GM21423 (cell line): ENCODE results near the gene RNF32.
"Not testable (repeated sequence)": the region's sequence is repeated elsewhere in the genome, so short reads cannot be mapped to it uniquely, and the experiment has no call there.

Experiments
- ATAC-seq: cut with Tn5 transposase; IDR thresholded peaks from one replicate; pipeline ENCODE4 v1.9.1; 2021; ENCODE audit warnings: mild to moderate bottlenecking, moderate library complexity; ENCODE audit not compliant: unreplicated experiment

Gene RNF32

DNA sequence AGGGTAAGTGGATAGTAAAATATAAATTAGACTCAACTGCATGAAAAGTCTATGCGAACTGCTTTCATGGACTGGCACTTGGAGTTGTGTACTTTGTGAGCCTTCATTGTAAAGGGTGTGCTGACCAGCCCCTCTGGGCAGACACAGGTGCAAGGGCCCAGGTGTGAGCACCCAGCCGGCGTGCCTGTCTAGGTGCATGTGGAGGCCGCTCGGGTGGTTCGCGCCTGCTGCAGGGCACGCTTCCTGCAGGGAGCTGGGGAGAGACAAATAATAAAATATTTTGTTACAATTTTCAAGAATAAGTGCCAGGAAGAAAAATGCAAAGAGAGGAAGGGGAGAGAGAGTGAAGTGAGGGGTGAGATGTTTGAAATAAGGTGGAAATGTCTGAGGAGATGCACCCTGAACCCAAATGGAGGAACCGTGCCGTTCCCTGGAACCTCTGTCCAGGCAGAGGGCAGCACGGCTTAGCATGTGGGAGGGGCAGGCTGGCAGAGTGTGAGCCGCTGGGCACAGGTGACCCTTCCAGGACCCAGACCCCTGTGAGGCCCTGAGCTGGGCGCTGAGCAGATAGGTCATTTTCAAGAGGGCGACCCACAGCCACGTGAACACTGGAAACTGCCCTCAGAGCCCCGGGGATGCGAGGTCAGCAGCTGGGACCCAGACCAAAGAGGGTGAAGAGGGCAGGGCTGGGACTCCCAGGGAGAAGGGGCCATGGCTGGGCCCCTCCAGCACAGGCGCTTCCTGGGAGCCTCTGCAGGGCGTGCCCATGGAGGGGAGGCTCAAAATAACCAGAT lies 28.7 kb downstream of the RNF32 start:
- no peak for ATAC-seq

DNA sequence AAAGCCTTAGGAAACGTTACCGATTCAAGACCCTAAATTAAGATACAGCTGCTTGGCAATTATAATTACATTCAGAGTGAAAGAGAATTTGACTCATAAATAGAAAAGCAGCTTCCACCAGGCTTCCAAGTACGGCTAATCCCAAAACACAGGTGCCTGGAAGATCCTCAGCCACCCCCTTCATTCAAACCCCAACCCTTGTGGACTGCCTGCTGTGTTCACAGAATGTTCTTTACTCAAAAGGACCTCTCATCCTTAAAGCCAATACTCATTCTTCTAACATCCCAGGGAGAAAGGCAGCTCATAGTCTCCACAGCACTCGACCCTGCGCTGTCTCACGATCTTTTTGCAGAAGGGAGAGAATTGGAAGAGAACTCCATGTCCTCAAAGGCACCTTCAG lies 32.9 kb downstream of the RNF32 start:
- ATAC-seq = no peak

DNA sequence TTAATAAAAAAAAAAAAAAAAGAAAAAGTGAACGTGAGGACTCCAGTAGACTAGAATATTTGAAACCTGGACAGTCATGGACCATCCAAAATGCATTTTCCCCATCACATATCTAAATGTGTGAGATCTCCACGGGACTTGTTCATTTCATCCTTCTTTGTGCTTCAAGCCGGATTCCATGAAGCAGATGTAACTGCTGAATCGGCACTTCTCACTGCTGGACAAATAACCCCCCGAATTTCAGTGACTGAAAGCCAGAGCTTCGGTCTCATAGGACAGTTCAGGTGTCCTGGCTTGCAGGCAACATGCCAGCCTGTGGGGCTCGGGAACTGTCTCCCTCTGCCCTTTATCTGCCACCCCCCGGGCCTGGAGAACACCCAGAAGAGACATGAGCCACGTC lies 33.3 kb downstream of the RNF32 start:
- no peak for ATAC-seq

DNA sequence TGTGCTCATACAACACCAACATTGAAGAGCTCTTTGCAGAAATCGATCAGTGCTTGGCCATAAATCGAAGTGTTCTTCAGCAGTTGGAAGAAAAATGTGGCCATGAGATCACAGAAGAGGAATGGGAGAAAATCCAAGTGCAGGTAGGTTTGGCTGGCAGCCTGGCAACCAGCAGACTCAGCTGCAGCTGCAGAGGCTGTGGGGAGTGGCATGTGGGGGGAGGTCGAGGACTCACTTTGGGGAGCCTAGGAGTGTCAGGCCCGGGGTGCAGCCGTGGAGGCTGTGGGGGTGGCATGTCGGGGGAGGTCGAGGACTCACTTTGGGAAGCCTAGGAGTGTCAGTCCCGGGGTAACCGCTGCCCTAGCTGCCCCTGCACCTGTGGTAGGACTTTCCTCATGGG lies 35.1 kb downstream of the RNF32 start:
- ATAC-seq = no peak

DNA sequence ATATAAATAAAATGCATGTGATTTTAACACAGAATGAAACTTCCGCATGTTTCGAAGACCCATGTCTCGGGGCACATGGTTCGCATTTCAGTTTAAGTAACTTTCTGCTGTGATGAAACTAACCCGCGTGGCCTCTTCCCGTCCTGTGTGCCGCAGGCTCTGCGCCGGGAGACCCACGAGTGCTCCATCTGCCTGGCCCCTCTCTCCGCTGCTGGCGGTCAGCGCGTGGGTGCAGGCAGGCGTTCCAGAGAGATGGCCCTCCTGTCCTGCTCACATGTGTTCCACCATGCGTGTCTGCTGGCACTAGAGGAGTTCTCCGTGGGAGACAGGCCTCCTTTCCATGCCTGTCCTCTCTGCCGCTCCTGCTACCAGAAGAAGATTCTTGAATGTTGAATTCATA lies 35.7 kb downstream of the RNF32 start:
- ATAC-seq = no peak

DNA sequence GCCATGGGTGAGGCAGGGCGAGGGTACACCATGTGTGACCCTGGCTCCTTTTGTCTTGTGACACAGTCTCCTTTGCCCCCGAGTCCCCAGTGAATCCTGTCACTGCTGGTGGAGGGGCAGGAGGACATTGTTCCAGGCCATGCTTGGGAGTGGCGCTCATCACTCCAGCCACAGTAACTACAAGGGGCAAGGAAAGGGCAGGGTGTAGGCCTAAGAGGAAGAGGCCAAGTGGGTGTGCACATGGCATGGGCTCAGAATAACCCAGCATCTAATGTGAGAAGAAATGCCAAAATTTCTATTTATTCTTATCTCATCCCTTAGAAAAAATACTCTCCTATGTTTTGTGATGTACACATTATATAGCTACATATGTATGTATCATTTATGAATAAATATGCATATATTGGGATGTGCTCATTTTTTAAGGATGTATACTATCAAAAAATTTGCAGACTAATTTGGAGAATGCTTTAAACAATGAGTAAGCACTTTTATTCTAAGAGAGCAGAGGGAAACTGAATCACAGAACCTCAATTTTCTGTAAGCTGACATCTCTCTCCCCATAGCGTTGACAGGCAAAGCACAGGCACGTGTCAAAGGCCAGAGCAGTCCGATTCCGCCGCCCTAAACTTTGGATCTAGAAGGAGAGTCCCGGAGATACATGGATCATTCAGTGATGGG lies 36.9 kb downstream of the RNF32 start:
- no peak for ATAC-seq

DNA sequence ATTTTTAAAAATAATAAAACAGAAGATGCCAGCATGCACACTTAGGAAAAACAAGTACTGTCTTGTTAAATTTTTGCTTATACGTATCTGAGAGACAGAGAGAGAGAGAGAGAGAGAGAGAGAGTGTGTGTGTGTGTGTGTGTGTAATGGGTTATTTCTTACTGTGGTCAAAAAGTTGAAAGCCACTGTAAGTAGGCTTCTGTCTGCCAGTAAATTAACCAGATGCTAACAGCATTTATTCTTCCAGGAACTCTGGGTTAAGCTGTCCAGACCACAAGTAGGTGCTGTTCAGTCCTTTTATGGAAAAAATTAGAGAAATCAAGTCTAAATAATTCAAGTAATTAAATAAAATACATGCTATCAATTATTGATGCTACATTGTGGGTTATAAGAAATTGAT lies 39.7 kb downstream of the RNF32 start:
- no peak for ATAC-seq

DNA sequence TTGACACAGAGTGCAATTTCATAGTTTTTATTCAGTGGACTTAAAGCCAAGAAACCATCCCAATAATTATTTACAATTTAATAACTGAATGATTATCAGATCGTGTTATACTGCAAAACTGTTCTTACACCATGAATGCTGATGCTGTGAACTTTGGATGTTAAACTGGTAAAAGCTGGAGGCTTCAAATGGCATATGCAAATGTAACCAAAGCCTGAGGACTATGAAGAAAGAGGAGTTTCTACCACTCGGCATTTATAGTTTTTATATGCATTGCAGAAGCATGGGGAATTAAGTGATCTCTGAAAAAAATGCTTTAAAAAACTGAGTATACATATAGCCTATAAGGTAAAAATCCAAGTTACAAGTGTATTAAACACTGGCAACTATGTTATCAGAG lies 42.4 kb downstream of the RNF32 start:
- no peak for ATAC-seq

DNA sequence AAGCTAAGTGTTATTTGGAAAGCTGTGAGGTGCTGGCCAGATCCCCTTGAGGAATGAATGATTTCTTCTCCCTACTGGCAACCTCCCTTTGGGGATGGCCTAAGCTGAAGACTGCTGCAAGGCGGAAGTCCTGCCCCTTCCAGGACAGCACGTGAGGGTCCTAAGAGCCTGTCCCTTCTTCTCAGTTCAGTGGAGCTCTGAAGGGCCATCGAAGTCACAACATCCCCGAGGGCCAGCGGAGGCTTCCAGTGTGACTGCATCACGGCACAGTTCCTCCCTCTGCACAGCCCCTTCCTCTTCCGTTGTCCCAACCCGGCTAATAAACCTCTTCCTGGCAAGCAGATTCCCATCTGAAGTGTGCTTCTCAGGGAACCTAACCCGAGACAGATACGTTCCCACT lies 43.7 kb downstream of the RNF32 start:
- ATAC-seq = no peak

DNA sequence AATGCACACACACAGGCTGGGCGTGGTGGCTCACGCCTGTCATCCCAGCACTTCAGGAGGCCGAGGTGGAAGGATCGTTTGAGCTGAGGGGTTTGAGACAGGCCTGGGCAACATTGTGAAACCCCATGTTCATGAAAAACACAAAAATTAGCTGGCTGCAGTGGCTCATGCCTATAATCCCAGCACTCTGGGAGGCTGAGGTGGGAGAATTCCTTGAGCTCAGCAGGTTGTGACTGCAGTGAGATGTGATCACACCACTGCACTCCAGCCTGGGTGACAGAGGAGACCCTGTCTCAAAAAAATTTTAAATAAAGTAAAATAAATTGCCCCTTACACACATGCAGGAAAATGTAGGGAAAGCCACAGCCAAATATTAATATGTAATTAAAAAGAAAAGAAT lies 44.1 kb downstream of the RNF32 start:
- no peak for ATAC-seq

DNA sequence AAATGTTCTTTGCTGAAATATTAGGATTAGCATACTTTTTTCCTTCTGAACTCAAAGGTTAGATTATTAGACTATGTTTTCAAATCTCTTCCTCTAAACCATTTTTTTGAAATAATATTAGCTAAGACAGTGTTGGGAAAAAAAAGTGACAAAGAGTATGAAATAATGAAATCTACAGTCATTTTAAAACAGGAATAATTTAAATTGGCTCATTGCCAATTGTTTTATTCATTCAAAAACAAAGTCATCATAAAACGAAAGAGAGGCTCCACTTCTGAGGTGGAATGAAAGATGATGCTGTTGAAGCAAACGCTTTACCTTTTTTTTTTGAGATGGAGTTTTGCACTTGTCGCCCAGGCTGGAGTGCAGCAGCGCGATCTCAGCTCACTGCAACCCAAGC lies 51.2 kb downstream of the RNF32 start:
- no peak for ATAC-seq

DNA sequence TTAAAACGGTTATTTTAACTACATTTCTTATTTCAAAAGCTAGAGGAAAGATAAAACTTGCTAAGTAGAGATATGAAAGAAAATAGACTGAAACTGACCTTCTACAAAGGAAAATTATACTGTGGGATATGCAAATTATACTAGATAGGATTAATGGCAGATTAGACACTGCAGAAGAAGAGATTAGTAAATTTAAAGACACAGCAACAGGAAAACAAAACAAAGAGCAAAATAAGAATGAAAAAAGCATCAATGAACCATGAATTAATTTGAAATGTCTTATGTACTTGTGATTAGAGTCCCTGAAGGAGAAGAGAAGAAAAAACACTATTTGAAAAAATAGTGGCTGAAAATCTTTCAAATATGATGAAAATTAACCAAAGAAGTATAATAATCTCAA lies 52.3 kb downstream of the RNF32 start:
- no peak for ATAC-seq

DNA sequence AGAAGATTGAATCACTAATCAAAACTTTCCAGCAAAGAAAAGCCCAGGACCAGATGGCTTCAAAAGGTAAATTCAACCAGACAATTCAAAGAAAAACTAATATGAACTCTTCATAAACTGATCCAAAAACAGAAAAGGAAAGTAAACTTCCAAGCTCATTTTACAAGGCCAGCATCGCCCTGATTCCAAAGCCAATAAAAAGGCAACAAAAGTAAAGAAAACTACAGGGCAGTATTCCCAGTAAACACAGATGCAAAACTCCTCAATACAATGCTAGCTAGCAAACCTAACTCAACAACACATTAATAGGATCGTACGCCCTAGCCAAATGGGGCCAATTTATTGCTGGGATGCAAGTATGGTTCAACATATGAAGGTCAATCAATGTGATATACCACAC lies 53.1 kb downstream of the RNF32 start:
- ATAC-seq = no peak

DNA sequence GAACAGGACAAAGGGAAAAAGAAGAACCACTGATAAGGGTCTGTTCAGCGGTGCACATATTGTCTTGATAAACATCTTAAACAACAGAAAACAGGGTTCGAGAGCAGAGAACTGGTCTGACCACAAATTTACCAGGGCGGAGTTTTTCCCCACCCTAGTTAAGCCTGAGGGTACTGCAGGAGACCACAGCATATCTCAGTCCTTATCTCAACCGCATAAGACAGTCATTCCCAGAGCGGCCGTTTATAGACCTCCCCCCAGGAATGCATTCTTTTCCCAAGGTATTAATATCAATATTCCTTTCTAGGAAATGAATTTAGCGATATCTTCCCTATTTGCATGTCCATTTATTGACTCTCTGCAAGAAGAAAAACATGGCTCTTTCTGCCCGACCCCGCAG lies 56.7 kb downstream of the RNF32 start:
- not testable (repeated sequence) for ATAC-seq

DNA sequence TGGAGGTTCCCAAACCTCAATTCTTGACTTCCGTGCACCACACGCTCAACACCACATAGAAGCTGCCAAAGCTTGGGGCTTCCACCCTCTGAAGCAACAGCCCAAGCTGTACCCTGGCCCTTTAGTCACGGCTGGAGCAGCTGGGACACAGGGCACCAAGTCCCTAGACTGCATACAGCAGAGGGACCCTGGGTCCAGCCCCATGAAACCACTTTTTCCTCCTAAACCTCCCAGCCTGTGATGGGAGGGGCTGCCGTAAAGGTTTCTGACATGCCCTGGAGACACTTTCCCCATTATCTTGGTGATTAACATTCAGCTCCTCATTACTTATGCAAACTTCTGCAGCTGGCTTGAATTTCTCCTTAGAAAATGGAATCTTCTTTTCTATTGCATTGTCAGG lies 57.9 kb downstream of the RNF32 start:
- ATAC-seq = not testable (repeated sequence)

DNA sequence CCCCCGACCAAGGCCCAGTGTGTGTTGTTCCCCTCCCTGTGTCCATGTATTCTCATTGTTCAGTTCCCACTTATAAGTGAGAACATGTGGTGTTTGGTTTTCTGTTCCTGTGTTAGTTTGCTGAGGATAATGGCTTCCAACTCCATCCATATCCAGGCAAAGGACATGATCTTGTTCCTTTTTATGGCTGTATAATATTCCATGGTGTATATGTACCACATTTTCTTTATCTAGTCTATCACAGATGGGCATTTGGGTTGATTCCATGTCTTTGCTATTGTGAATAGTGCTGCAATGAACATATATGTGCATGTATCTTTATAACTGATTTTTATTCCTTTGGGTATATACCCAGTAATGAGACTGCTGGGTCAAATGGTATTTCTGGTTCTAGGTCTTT lies 61.2 kb downstream of the RNF32 start:
- not testable (repeated sequence) for ATAC-seq

DNA sequence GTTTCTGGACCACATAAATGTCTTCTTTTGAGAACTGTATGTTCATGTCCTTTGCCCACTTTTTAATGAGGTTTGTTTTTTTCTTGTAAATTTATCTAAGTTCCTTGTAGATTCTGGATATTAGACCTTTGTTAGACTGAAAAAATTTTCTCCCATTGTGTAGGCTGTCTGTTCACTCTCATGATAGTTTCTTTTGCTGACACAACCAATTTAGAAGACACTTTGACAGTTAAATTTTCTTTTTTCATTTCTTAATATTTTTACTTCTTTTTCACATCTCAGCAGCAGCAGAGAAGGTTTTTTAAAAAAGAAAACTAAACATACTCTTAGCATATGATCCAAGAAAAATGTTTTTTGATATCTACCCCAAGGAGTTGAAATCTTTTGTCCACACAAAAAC lies 61.8 kb downstream of the RNF32 start:
- no peak for ATAC-seq

DNA sequence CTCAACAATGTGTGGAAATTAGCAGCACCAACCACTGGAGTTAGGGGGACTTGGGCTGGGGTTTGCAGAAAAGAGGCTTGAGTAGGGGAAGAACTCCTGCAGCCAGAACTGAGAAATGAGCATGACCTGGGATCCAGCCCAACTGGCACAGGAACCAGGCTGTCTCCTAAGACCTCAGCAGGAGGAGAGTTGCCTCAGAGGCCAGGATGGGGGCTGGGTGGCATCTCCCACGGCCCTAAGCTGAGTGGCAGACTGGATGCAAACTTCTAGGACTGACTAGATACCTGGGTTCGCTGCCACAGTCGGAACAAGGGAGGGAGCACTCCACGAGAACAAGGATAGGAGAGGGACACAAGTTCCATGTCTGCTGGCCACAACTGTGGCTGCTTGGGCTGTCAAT lies 62.6 kb downstream of the RNF32 start:
- no peak for ATAC-seq

DNA sequence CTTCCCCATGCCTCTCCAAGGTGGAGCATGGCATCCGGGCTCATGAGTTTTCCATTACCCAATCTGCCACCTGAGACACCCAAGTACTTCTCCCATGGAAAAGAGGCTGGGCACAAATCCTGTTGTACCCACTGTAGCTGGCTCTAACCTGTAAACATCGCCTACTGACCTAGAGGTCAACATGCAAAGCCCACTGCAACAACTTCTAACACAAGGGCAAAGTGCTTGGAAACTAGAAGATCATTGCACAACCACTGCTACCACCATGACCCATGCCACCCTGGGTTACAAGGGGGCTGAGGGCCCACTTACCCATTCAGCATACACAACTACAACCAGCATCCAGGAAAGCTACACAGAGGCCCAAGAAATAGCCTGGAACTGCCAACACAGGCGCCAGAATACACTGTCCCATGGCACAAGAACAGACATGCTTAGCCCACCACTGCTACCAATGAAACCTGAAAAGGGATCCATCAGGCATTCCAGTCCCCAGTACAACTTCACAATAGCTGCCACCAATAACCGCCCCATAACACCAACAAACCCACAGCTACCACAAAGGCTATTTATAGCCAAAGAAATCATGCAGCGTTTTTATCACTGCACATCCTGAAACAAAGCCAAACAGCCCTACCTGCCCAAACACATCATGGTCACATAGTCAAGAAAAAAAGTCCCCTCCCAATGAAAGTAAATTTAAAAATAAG lies 63.4 kb downstream of the RNF32 start:
- no peak for ATAC-seq

DNA sequence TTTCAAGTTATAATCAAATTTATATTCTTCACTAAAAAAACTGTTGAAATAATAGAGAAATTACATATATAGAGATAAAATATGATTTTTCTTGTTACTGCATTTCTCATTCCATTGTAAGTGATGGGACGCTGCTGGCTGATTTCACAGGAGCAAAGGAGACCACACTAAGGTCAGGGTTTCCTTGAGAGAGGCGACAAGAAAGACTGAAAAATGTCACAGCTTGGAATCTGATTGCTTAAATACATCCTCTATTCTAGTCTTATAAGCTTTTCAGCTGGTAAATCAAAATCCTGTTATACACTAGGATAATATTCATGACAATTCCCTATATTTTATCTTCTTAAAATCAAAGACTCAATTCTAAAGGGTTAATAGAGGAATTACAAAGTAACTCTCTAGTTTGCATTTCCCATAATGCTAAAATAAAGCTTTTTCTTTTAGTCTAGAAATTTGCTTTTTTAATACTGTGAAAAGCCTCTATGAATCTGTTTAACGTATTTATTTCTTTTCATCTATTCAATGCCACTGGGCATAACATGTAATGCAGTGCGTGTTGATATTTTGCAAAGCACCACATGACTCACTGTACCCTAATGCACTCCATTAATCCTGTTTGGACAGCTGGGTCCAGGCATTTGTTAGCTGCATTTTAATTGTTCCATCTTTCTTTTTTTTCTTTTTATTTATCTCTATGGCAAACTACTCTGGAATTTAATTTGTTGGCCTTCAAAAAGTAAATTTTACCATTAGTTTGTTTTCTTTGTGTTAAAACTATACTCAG lies 81.7 kb downstream of the RNF32 start:
- no peak for ATAC-seq

DNA sequence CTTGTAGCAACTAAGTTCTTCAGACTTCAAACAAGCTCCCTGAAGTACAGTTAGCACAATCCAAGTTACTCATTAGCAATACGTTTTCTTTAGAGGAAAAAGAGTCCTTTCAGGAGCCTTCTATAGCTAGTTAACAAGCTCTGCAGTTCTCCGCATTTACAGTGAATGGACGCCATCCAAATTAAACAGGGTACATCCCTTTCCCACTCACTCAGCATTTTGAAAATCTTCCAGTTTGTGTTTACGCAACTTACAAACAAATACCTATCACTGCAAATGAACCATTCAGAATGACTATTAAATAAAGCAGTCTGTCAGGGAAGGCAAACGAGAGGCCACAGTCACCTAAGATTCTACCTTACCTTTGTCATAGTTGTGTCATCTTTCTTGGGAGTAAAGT lies 84.5 kb downstream of the RNF32 start:
- ATAC-seq = no peak
